DMS114 treated with DMSO at 0.1 percent for 48 hours (cell line): ENCODE results near the gene SLC25A15.
"Not testable (repeated sequence)": the region's sequence is repeated elsewhere in the genome, so short reads cannot be mapped to it uniquely, and the experiment has no call there.

ENCODE experiments used
- DNase-seq: peaks from one replicate; lab custom pipeline; 2025; ENCODE audit not compliant: unreplicated experiment; lab: John Stamatoyannopoulos, UW

Gene SLC25A15

GRCh38 chr13:40780822-40781401 is 8.5 kb upstream of the SLC25A15 start:
- DNase-seq: no peak

GRCh38 chr13:40781717-40782116 is 7.7 kb upstream of the SLC25A15 start:
- no peak for DNase-seq

DNA sequence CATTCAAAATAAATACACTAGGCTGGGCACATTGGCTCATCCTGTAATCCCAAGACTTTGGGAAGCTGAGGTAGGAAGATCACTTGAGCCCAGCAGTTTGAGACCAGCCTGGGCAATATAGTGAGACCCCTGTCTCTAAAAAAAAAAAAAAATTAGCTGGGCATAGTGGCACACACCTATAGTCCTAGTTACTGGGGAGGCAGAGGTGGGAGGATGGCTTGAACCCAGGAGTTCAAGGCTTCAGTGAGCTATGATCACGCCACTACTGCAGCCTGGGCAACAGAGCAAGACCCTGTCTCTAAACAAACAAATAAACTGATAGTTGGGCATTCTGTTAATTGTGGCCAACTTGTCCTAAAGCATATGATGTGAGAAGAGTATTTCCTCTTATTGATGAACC is 6.4 kb upstream of the SLC25A15 start:
- DNase-seq: not testable (repeated sequence)

GRCh38 chr13:40784540-40784939 is 4.9 kb upstream of the SLC25A15 start:
- DNase-seq: no peak

DNA sequence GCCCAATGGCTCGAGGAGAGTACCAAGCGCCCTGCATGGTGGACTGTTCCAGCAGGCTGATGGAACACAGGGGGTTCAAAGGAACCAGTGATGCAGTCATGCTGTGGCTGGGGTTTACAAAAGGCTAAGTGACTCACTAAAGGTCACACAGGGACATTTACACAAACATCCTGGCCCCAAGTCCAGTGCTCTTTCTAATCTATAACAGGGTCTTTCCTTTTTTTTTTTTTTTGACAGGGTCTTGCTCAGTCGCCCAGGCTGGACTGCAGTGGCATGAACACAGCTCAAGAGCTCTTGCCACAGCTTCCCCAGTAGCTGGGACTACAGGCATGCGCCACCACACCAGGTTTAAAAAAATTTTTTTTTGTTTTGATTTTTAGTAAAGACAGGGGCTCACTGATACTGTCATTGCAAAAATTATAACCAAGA is 2.8 kb upstream of the SLC25A15 start:
- DNase-seq: no peak

DNA sequence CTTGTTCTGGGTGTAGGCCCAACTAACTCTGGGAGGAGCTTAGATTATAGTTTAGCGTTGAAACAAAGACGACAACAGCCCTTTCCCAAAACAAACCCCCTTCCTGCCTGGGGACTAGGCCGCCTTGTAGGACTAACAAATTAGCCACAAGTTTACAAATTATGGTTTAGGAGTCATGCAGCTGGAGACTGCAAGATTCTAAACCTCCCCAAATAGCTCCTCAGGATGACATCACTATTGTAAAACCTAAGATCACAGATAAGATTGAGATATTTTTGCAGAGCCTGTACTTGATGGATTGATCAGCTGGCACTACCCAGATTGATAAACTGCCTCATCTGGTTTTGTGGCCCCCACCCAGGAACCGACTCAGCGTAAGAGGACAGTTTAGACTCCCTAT is 2.3 kb upstream of the SLC25A15 start:
- DNase-seq: no peak

- not testable (repeated sequence) for DNase-seq
These were observed 704 bp upstream of the SLC25A15 start for GRCh38 chr13:40788540-40789274.

- no peak for DNase-seq
These were observed 774 bp downstream of the SLC25A15 start for GRCh38 chr13:40790154-40790616.

GRCh38 chr13:40792284-40793051 is 3.1 kb downstream of the SLC25A15 start:
- DNase-seq: no peak

DNA sequence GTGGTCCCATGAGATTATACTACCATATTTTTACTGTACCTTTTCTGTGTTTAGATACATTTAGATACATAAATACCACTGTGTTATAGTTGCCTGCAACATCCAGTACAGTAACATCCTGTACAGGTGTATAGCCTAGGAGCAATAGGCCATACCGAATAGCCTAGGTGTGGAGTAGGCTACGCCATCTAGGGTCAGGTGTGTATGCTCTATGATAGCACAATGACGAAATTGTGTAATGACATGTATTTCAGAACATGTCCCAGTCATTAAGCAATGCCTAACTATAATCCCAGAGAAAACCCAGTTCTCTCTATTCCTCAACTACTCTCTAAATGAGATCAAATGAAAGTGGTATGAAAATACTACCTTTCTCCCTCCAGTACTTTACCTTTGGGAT is 3.9 kb downstream of the SLC25A15 start:
- DNase-seq: no peak

DNA sequence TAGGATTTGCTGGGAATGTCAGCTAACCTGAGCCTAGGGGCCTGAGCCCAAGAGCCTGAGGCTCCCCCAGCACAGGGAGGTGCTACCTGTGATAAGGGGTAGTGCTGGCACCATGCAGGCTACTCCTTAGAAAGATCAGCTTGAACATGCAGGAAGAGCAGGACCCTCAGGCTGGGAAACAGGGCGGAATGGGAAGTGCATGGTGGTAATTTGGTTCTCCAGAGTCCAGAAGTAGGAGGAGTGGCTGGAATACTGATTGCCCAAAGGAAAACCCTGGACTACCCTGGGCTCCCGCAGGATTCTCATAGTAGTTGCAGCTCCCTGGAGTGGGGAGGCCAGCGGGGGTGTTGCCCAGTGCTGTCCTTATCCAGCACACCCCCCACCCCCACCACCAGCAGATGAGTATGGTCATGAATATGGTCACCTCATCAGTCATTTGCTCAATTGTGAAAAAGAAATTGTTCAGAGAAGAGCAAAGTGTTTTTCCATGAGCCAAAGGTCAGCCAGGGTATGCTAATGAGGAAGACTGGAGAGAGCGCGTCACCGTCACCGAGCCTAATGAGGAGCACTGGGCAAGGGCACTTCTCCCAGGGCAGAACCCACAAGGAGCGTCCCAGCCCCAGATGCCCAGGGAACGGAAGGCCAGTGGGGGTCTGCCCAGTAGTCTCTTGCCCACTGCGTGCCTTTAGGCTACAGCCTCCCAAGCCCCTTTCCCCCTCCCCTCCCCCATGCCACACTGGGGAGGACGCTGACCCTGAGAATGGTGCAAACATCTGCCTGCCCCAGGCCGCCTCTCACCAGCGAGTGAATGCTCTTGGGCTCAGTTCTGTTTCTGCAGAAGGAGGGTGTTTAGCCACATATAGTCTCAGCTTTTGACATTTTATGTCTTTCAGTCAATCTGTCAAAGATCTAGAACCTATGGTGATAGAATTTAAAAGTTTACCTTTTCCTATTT is 5.3 kb downstream of the SLC25A15 start:
- no peak for DNase-seq

DNA sequence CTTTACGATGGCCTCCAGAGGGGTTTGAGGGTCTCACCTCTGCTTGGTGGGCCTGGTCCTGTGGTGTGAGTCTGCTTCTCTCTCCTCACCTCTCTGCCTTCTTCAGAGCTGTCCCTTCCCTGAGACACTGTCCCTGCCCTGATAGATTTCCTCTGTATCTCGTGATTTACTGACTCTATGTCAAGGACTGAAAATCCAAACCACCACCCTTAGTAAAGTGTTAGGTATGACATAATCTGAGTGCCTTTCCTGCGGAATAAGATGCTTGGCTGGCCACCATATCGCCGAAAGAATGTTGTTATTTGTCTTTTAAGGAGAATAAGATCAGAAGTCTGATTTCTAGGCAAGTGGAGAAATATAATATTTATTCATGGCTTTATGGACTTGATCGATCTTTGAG is 7.2 kb downstream of the SLC25A15 start:
- no peak for DNase-seq

DNA sequence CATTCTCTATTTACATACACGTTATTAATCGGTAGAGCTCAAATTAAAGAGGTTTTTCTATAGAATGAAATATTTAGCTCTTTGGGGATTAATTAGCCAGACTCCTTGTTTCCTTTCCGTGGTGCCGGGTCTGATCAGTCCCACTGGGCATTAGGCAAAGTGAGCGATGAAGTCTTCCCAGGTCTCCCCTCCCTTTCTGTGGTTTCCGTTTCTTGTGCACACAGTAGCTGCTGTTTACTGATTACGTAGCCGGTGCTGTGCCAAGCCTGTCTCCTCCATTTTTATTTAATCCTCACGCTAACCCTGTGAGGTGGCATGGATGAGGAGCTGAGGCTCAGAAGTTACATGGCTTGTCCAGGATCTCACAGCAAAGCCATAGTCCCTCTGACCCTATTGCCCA is 9.0 kb downstream of the SLC25A15 start:
- no peak for DNase-seq

GRCh38 chr13:40799508-40799907 is 10.1 kb downstream of the SLC25A15 start:
- no peak for DNase-seq

GRCh38 chr13:40800559-40800958 is 11.1 kb downstream of the SLC25A15 start:
- no peak for DNase-seq

- DNase-seq: no peak
These were observed 12.1 kb downstream of the SLC25A15 start for GRCh38 chr13:40801255-40802217.

- DNase-seq: no peak
These were observed 13.9 kb downstream of the SLC25A15 start for GRCh38 chr13:40803316-40803715.

DNA sequence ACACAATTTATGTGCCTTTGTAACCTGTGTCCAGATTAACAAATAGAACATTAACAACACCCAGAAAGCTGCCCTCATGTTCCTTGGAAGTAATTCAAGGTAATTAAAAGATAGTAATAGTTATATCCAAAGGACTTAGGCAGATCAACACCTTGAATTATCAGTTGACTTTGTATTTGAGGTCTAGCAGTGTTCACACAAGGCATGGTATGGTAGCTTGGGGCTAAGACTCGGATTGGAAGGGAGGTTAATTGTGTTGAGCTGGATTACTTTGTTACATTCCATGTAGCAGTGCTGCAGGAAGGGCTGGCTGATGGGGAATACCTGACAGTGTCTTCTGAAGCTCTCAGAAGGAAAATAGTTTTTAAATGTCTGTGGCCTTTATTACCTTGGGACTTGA is 16.8 kb downstream of the SLC25A15 start:
- no peak for DNase-seq

DNA sequence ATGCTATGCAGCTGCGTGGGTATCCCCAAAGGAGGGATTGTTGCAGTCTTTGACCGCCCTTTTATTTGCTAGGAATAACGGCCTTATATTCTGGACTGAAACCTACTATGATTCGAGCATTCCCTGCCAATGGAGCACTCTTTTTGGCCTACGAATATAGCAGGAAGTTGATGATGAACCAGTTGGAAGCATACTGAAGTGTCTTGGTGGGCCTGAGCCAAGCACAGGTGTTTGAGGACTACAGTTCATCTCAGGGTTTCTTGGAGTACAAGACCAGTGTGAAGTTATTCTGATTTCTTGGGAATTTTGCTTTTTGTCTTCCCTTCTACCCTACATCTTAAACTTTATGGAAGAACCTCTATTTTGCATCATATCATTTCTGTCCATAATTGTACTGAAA is 20.1 kb downstream of the SLC25A15 start:
- no peak for DNase-seq

- no peak for DNase-seq
These were observed 22.7 kb downstream of the SLC25A15 start for GRCh38 chr13:40812102-40812501.
